Activated naive CD4-positive, alpha-beta T cell treated with anti-CD3 and anti-CD28 coated beads, Interleukin-2, amount 50 U/mL, for 16 hours (primary cell): ENCODE measurements around the gene DCDC1.
"Not testable (repeated sequence)": the region's sequence is repeated elsewhere in the genome, so short reads cannot be mapped to it uniquely, and the experiment has no call there.

Experiments
- DNase-seq: peaks from one replicate; pipeline ENCODE4 v3.0.0-alpha.2; 2020

Gene DCDC1

GRCh38 chr11:30984442-30984816, 385.1 kb downstream of the DCDC1 start:
- DNase-seq = no peak

- no peak for DNase-seq
Observed at GRCh38 chr11:30983776-30984441, 385.6 kb downstream of the DCDC1 start.

DNA sequence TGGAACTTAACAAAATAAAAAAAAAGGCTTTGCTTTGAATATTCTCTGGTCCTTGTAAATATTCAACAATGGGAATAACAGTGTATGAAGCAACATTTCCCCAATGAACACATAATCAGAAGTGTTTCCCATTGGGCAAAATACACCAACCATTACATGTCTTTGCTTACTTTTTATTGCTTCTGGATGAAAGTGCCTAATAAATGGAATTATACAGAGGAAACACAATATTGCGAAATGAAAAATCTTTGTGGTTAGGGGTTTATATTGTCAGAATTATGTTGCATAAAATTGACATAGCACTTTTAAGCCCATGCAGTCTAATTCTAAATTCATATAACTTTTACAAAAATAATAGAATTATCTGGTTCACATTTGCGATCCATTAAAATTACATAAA, 386.4 kb downstream of the DCDC1 start:
- DNase-seq = no peak

DNA sequence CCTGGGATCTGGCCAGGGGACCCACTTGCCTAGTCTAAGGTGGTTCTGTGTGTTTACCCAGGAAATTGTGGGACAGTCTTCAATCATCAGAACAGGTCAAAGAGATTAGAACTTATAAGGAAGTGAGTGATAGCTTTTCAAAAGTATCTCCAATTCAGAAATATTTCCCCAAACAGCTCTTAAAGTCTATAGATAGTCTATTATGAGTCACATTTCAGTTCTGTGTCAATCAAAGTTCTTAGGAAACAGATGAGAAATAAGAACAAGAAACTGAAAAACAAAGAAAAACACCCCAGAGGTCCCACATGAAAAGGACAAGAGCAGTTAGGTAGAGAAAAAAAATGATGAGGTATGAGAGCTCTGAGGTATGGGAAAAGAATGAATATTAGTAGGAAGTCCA, 402.0 kb downstream of the DCDC1 start:
- no peak for DNase-seq

- DNase-seq = no peak
Observed at GRCh38 chr11:30960387-30960992, 409.0 kb downstream of the DCDC1 start.

GRCh38 chr11:30956751-30957150, 412.8 kb downstream of the DCDC1 start:
- DNase-seq = no peak

GRCh38 chr11:30949838-30950237, 419.7 kb downstream of the DCDC1 start:
- no peak for DNase-seq

GRCh38 chr11:30947715-30948114, 421.8 kb downstream of the DCDC1 start:
- not testable (repeated sequence) for DNase-seq

- no peak for DNase-seq
Observed at GRCh38 chr11:30938810-30939209, 430.7 kb downstream of the DCDC1 start.

GRCh38 chr11:30938171-30938570, 431.4 kb downstream of the DCDC1 start:
- no peak for DNase-seq

GRCh38 chr11:30936491-30936890, 433.0 kb downstream of the DCDC1 start:
- DNase-seq = no peak

- DNase-seq = no peak
Observed at GRCh38 chr11:30935861-30936260, 433.7 kb downstream of the DCDC1 start.

DNA sequence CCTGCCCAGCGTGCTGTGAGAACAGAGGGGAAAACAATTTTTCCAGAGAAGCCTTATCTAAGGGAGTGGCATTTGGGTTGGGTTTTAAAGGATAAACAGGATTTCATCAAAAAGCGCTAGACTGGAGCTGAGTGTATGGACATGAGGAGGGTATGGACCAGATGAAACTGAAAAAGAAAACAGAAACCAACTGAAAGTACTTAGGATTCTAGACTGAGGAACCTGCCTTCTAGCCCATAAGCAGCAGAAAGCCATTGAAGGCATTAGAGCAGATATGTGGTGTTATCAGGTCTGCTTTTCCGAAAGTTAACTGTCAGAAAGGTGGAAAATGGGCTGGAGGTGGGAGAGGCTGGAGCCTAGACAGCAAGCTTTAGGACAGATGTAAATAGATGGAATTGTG, 443.4 kb downstream of the DCDC1 start:
- DNase-seq = no peak

- no peak for DNase-seq
Observed at GRCh38 chr11:30921811-30922210, 447.7 kb downstream of the DCDC1 start.

- no peak for DNase-seq
Observed at GRCh38 chr11:30919389-30920152, 450.0 kb downstream of the DCDC1 start.

- no peak for DNase-seq
Observed at GRCh38 chr11:30917859-30918478, 451.6 kb downstream of the DCDC1 start.

GRCh38 chr11:30917266-30917665, 452.3 kb downstream of the DCDC1 start:
- DNase-seq = no peak

DNA sequence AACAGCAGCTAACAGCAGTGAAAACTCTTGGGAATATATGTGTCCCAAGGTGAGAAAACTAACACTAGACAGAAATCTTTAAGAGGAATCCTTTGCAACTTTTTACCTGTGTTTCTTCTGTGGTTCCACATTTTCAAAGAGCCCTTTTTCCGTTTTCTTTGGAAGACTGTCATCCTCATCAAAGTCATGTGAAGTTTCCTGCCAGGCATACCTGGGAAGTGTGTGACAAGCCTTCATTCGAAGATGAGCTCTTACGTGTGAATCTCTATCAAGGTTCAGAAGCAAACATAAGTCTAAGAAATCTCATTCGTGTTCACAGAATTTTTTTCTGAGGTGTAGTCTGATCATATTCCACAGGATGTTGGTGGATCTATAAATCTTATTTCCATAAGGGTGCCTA, 452.8 kb downstream of the DCDC1 start:
- DNase-seq = no peak

GRCh38 chr11:30914143-30914762, 455.3 kb downstream of the DCDC1 start:
- DNase-seq = no peak

GRCh38 chr11:30911247-30911646, 458.3 kb downstream of the DCDC1 start:
- no peak for DNase-seq

DNA sequence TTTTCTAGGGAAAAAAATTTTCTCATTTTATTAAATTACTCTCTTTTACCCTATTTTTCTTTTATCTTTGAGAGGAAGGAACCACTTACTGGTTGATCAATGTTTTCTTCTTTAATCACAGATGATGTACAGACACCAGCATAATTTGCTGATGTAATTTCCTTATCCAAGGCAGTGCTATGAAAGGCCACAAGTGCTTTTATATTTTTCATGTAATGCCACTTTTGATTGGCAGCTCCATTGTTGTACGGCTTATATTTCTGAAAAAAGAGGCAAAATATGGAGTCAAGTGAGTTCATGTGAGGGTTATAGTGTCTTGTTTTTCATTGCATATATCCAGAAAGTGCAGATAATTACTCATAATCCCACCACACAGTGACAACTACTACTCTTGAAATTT, 460.7 kb downstream of the DCDC1 start:
- no peak for DNase-seq

DNA sequence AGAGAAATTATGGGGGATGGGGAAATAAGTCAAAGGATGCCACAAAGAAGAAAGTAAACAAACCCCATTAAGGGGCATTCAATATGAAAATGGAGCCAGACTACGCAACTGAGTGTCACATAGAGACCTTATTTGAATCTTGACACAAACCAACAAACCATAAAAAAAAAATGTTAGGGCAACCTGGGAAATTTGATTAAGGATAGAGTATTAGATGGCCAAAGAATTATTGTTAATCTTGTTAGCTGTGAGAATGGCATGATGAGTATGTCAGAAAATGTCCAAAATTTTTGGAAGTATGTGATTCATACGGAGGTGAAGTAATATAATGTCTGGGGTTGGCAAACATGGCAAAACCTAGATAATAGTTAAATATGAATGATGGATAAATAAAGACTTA, 461.3 kb downstream of the DCDC1 start:
- no peak for DNase-seq

- DNase-seq = no peak
Observed at GRCh38 chr11:30902929-30903328, 466.6 kb downstream of the DCDC1 start.
